Skin of body (tissue), 2 donors: ENCODE data around the gene NDUFV1. TPM values are rescaled to one million over a fixed set of nuclear protein-coding genes. Genes with fewer than 3 reads are reported as not detected.
"Not testable (repeated sequence)": the region's sequence is repeated elsewhere in the genome, so short reads cannot be mapped to it uniquely, and the experiment has no call there.

Experiments used
- DNase-seq: peaks from one replicate; lab custom pipeline; 2025; lab: John Stamatoyannopoulos, UW
- total RNA-seq: library from RNA; depleted of rRNA; stranded (reverse); fragments of >200 nt; gene quantifications from one replicate; pipeline ENCODE4 v1.2.3, GENCODE V29; 2014

The NDUFV1 gene
- total RNA-seq, 1 donor from 2014 or later: 121 TPM

- no peak for DNase-seq
These were observed 4.4 kb downstream of the NDUFV1 start for GRCh38 chr11:67611165-67611564.

- DNase-seq: no peak
These were observed 5.2 kb downstream of the NDUFV1 start for GRCh38 chr11:67611704-67612587.

DNA sequence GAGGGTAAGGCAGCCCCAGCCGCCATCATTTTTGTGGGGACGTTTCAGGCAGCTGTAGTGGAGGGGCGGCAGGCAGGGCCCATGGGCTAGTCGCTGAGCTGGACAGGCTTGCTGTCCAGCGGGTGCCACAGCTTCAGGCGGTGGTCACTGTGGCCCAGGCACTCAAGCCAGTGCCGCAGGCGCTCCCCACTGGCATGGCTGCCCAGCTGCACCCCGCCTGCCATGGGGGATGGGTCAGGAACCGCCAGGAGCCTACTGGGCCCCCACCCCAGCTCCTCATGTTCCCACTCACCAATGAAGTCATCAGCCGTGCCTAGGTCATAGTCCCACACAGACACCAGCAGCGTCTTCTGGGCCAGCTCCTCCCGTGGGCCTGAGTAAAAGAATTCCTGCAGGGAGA, 6.0 kb downstream of the NDUFV1 start:
- DNase-seq: no peak

DNA sequence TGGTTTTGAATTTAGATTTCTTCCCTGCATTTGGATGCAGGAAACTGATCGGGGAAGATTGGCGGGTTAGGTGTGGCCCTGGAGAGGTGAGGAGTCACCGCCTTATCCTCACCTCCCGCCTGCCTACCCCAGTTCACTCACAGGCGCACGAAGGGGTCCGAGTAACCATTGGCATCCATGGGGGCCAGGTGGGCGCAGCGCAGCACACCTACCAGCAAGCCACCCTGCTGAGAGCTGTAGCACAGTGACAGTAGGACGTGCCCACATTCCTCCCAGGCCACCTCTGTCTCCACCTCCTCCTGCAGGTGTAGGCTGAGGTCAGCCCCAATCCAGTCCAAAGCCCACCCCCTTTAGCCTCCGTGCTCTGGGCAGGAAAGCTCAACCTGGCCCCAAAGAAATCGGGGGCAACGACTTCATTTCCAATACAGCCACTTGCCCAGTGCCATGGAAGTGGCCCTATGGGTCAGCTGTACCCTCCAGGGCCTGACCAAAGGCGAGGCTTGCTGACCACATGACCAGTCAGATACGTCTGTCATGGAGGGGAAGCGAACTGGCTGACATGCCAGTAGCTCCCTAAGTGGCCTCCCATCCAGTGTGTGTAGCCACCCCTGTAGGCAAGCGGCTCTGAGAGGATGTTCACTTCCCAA, 6.7 kb downstream of the NDUFV1 start:
- DNase-seq: no peak

- no peak for DNase-seq
These were observed 7.4 kb downstream of the NDUFV1 start for GRCh38 chr11:67613960-67614715.

DNA sequence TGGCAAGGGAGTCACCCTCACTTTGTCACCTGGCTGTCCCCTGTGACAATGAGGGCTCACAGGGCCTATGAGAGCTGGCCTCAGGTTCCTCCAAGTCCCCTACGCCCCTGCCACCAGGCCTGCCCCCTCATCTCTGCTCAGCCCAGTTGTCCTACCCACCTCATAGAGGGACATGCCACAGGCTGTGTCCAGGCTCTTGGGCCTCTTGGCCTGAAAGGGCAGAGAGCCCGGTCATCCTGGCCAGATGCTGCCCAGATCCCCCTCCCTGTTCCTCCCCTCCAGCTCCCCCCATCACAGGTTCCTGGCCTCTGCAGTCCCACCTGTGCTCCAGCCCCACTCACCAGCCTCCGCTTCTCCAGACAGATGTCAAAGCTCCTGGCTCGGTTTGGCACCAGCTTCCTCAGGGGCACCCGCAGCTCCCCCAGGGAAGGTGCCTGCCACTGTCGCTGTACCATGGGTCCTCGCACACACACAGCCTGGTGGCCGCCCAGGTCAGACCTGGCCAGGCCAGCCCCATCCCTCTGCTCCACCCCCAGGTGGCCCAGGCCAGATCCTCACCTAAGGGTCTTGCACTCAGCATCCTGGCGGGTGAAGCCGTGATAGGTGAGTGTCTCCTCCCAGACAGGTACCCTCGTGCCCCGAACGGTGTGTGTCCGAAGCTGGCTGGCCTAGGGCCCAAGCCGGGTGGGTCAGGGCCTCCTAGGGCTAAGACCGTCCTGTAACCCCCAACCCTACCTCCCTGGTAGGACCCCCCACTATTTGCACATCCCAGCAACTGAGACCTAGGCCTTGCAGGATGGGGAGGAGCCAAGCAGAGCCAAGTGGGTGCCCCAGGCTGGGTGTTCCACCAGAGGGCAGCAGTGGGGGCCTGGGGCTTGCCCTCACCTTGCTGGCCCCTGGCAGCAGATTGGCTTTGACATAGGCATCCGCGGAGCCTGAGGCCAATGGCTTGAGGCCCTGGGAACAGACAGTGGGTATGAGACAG, 8.3 kb downstream of the NDUFV1 start:
- no peak for DNase-seq

DNA sequence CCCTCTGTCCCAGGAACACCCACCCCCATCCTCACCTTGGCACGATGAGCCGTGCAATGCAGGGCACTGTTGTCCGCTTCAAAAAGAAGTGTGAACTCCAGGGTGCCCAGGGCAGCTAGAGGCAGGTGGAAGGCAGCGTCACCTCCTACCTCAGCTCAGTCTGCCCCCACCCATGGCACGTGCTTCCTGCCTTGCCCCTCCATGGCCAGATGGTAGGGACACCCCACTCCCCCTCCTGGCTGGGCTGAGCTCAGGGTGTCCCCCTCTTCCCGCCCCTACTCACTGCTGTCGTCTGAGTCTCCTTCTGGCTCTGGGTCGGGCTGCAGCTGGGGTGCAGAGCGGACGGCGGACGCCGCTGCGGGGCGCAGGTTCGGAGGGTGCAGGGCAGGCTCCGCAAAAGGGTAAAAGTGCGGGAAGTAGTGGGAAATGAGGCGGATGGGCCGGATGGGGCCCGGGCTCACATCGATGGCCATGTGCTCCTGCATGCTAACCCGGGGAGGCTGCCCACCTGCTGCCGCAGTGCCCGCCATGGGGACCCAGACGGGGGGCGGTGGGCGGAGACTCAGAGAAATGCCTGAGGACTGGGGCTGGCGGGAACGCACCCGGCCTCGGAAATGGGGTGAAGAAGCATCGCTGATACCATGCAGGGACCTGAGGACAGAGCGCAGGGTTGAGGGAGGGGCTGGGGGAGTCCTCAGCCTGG, 9.1 kb downstream of the NDUFV1 start:
- no peak for DNase-seq

GRCh38 chr11:67616431-67617242, 9.9 kb downstream of the NDUFV1 start:
- no peak for DNase-seq

- DNase-seq: no peak
These were observed 10.7 kb downstream of the NDUFV1 start for GRCh38 chr11:67617243-67617953.

DNA sequence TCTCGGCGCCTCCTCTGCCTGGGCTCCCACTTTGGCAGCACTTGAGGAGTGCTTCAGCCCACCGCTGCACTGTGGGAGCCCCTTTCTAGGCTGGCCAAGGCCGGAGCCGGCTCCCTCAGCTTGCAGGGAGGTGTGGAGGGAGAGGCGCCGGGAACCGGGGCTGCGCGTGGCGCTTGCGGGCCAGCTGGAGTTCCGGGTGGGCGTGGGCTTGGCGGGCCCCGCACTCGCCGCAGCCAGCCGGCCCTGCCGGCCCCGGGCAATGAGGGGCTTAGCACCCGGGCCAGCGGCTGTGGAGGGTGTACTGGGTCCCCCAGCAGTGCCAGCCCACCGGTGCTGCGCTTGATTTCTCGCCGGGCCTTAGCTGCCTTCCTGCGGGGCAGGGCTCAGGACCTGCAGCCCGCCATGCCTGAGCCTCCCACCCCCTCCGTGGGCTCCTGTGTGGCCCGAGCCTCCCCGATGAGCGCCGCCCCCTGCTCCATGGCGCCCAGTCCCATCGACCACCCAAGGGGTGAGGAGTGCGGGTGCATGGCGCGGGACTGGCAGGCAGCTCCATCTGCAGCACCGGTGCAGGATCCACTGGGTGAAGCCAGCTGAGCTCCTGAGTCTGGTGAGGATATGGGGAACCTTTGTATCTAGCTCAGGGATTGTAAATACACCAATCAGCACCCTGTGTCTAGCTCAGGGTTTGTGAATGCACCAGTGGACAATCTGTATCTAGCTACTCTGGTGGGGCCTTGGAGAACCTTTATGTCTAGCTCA, 12.3 kb downstream of the NDUFV1 start:
- DNase-seq: not testable (repeated sequence)

- not testable (repeated sequence) for DNase-seq
These were observed 13.2 kb downstream of the NDUFV1 start for GRCh38 chr11:67619683-67620618.

DNA sequence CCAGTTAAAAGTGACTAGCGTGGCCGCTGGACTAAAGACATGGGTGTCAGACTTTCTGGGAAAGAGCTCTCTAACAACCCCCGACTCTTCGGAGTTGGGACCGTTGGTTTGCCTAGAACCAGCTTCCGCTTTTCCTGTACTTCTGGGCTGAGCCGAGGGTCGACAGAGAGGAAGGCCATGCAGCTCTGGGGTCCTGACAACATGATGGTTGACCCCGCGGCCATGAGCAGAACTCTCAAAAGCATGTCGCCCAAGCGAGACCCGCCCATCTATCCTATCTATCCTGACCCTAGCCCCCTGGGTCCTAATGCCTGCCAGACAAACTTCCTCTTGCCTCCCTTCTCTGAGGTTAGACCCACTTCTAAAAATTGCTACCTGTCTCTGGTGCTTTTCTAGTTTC, 13.9 kb downstream of the NDUFV1 start:
- DNase-seq: not testable (repeated sequence)

DNA sequence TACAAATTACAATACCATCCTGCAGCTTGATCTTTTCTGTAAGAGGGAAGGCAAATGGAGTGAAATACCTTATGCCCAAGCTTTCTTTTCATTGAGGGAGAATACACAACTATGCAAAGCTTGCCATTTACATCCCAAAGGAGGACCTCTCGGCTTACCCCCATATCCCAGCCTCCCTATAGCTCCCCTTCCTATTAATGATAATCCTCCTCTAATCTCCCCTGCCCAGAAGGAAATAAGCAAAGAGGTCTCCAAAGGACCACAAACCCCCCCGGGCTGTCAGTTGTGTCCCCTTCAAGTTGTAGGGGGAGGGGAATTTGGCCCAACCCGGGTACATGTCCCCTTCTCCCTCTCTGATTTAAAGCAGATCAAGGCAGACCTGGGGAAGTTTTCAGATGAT, 15.2 kb downstream of the NDUFV1 start:
- DNase-seq: not testable (repeated sequence)

- not testable (repeated sequence) for DNase-seq
These were observed 16.2 kb downstream of the NDUFV1 start for GRCh38 chr11:67622905-67623304.

GRCh38 chr11:67623795-67624194, 17.1 kb downstream of the NDUFV1 start:
- DNase-seq: not testable (repeated sequence)

DNA sequence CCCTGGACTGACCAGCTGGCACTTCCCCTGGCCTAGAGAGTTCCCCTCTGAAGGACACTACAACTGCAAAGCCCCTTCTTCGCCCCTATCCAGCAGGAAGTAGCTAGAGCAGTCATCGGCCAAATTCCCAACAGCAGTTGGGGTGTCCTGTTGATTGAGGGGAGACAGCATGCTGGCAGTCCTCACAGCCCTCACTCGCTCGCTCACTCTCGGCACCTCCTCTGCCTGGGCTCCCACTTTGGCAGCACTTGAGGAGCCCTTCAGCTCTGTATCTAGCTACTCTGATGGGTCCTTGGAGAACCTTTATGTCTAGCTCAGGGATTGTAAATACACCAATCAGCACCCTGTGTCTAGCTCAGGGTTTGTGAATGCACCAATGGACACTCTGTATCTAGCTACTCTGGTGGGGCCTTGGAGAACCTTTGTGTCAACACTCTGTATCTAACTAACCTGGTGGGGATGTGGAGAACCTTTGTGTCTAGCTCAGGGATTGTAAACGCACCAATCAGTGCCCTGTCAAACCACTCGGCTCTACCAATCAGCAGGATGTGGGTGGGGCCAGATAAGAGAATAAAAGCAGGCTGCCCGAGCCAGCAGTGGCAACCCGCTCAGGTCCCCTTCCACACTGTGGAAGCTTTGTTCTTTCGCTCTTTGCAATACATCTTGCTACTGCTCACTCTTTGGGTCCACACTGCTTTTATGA, 19.5 kb downstream of the NDUFV1 start:
- DNase-seq: not testable (repeated sequence)
